ENCODE data around the gene CARS1.

CARS1 gene

DNA sequence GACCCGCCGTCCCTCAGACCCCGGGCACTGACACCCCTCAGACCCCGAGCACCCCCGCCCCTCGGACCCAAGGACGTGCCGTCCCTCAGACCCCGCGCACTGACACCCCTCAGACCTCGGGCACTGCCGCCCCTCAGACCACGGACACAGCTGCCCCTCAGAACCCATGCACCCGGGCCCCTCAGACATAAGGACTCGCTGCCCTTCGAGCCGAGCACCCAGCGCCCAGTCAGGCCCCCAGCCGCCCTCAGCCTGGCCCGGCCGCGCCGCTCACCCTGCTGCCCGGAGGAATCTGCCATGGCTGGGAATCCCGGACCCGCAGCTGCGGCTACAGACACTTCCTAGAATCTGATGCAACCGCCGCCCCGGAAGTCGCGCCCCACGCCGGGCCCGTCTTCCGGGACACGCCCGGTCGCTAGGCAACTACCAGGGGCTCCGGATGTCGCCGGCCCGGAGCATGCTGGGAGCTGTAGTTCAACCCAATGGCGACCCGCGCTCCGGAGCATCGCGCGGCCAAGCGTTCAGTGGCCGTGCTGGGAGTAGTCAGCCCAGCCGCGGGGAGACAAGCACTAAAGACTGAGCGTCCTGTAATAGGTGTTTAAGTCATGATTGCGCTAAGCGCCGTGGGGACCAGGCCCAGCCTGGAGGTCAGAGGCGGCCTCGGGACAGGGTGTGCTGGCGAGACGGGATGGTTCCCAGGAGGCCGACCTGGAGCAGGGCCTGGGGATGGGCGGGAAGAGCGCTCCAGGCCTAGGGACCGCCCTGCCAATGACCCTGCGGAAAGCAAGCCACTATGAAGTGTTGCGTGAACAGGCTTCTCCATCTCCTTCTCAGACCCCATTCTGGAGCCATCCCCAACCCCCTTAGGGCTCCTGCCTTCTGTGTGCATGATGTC is at the start of gene CARS1:
Gene CARS1, minus strand, starts transcription at position 355 of the 895 bp plus-strand sequence. Its CDS starts 56 bp downstream, at position 299.
- peak; percentile 88 to 93 for DNase-seq

DNA sequence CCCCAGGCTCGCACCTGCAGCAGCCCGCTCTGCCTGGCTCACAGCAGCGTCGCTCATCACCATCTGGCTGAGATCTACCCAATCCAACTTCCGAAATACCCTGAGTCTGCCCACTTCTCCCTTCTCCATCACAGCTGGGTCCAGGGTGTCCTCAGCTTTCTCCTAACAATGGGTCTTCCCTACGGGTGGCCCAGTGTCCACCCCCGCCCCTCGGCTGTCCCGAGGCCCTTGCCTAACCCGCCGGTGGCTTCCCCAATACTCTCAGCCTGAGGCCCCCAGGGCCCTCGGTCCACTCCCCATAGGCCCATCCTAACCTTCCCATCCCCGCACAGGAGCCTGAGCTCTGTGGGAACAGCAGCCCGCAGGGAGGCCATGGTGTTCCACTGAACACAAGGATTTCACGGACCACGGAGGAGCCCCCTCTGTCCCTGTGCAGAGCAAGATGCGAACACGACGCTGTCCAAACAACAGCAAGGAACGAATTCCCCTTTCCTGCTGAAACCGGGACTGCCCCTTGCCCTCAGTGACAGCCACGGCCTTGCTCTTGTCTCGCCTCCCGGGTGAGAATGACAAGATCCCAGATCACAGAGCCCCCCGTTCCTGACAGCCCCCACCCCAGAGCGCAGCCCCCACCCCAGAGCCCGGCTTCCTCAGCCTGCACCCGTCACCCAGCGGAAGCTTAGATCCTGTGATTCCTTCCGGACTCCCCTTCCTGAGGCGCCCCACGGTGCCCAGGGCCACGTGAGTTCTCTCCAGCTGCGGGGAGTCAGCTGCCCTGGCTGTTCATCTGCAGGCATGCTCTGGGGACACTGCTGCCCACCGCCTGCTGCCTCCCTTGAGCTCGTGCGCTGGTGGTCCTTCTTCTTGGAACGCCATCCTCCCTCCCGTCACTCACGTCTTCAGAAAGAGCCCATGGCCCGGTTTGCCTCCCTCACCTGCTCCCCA is 48.8 kb upstream of the CARS1 start:
- no peak for DNase-seq

DNA sequence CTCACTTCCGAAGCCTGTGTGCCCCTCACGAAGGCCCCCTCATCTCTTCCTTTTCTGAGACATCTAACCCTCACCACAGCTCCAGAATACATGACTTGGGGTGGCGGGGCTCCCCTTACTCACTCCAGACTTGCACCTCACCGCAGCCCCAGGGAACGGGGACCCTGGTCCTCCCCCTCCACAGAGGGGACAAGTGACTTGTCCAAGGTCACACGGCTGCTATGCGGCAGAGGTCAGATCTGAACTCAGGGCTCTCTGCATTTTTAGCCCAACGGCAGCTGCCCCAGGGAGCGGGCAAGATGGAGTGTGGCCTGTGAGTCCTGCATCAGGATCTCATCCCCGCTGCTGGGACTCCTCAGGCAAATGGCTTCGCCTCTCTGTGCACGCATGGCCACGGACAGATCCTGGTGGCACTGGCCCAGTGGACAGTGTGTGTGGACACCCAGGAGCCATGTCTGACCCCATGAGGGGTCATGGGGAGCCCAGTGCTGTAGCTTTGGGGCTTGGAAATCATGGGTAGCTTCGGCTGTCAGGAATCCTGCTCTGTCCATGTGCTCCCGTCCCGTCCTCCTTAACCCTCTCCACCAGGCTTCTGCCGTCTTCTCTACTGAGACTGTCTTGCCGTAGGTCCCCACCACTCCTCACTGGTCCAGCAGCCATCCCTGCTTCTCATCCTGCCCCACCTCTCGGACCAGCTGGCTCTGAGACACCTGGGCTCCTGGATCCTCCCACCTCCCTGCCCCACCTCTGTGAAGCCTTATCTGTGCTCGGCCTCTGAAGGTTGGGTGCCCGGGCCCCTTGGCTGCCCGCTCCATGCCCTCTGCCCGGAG is 48.0 kb upstream of the CARS1 start:
- DNase-seq, result no peak

DNA sequence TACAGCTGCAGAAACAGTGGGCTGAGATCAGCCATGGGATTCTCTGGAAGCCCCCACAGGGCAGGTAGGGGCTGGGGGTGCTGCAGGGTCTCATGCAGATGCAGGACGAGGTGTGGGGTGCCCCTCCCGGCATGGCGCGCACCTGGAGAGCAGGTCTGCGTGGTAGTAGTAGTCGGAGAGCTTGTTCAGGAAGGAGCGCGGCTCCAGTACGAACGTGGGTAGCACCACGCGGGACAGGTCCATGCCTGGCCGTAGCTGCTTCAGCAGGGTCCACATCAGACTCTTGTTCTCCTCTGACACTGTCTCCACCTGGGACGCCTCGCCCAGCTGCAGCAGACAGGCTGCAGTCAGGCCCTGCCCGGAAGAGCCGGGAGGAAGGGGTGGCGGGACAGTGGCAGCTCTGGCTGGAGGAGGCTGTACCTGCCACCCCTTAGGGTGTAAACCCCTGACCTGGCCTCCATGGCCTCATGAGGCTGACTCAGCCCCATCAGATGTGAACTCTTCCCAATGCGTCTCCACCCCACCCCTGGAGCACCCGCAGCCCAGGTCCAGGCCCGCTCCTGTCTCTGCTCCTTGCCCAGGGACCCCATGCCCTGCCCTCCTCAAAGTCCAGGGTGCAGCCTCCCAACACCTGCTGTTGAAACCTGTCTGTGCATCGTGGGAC is 47.0 kb upstream of the CARS1 start:
- no peak for DNase-seq

DNA sequence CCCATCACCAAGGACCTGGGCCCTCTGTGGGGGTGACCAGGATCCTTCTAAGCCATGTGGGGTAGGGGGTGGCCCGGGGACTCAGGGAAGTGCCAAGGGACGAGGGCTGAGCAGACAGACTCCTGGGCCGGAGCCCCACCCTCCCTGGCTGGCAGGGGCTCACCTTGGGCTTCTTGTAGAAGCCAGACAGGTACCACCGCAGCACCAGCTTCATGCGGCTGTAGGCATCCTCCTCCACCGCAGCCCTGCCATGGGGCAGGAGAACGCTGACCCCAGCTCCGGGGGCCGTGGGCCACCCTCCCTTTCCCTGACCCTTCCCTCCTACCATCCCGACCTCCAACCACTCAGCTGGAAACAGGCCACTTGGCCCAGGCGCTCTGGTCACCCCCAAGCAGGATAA is 45.9 kb upstream of the CARS1 start:
- no peak for DNase-seq

DNA sequence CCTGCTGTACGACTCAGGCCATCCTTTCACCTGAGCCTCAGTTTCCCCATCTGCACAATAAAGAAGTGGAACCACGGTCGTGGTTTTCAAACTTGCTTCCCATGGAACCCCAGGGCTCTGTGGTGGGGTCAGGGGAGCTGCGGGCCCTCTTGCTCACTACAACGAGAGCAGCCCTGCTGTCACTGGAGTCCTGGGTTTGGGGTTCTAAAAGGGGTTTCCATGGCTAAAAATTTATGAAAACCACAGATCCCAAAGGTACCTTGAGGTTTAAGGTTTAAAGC is 45.4 kb upstream of the CARS1 start:
- DNase-seq, result no peak

DNA sequence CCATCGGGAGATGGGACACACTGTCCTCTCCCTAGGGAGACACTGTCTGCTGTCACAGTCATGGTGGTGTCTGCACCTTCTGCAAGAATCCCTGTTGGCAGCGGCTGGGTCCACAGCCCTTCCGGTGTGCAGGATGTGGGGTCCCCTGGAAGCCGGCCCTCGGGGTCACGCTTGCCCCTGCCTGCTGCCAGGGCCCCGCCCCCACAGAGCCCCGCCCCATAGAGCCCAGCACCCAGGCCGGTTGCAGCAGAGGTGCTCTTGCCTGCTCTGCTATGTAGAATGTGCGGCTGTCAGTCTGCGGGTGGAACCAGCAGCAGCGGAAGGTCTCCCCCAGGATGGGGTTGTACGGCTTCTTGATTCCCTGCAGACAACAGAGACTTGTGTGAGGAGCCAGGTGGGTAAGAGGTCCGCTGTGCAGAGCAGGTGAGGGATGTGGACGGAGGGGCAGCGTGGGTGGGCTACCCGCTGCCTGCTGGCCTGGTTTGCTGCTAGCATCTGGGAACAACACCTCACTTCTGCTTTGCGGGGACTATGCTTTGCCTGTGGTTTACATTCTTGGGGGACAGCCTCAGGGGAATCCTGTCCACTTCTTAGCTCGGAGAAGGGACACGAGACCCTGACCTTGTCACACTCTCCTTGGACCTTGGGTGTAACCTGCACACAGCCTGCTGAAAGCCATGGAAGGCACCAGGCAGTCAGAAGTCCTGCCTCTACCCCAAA is 44.9 kb upstream of the CARS1 start:
- DNase-seq, result no peak

DNA sequence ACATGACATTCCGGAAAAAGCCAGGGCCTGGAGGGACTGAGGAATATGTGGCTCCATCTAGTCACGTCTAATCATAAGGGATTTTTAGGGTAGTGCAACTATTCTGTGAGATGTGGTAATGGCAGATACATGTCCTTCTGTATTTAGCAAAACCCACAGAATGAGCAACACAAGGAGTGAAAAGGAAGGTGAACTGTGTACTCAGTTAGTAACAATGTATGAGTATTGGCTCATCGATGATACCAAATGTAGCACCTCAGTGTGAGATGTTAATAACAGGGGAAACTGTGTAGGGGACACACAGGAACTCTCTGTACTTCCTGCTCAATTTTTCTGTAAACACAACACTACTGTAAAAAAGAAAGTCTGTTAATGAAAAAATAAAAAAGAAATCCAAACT is 42.0 kb upstream of the CARS1 start:
- no peak for DNase-seq

DNA sequence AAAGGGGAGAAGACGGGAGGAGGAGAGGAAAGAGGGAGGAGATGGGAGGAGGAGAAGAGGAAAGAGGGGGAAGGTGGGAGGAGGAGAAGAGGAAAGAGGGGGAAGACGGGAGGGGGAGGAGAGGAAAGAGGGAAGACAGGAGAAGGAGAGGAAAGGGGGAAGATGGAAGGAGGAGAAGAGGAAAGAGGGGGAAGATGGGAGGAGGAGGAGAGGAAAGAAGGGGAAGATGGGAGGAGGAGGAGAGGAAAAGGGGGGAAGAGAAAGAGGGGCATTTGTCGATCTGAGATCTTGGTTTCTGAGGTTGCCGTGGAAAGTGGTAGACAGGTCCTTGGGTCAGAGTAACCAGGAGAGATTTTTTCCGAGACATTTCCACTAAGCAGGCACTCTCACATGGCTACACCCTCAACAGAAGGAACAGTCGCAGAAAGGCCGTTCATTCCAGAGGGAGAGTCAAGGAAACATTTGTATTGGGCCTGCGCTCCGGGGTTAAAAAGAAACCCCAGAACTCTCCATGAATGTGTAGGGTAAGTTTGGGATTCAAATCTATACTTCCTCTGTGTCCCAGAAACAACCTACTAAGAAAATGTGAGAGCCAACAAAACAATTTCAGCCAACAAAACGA is 39.8 kb upstream of the CARS1 start:
- no peak for DNase-seq

DNA sequence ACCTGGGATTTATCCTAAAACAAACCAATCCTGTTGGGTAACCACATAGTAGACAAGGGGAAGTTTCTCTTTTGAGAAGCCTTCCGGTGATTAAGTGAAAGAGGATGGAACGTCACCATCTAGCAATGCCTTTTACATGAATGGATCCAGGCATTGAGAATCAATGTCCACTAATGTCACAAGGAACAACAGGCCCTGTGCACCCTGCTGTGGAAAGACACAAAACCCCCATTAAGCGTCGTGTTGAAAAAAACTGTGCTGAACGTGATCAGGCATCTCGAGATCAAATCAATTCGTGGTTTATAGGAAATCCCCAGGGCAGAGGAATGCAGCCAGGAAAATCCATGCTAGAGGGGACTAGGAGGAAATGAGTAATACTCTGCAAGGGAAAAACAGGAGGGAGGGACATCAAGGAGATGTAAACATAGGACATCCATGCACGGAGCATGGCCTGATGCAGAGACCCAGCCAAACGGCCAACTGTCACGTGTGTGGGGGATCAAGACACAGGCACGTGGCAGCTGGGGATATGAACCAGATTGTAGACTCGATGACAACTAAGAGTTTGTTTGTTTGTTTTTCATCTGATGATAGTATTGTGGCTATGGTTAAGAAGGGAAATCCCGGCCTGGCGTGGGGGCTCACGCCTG is 38.6 kb upstream of the CARS1 start:
- no peak for DNase-seq

DNA sequence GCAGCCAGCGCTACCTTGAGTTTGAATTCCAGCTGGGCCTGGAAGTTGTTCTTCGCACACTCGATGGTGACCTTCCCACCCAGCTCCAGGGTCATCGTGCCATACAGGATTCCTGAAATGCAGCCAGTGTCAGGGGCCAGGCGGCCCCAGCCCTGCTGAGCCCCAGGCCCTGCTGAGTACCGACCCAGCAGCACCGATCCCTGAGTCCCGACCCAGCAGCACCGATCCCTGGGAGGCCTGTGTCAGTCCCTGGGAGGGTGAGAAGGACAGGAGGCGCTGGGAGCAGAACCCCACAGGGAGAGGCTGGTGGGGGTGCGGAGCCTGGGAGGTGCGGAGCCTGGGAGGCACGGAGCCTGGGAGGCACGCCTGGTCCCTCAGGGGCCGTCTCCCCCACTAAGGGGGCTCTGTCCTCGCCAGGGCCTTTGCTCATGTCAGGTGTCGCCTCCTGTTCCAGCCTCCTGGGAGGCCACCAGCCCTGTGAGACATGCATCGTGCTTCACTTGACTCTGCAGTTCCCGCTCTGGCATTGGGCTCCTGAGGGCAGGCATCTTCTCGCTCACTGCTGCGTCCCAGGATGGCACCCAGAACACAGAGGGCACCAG is 37.1 kb upstream of the CARS1 start:
- DNase-seq, result no peak

DNA sequence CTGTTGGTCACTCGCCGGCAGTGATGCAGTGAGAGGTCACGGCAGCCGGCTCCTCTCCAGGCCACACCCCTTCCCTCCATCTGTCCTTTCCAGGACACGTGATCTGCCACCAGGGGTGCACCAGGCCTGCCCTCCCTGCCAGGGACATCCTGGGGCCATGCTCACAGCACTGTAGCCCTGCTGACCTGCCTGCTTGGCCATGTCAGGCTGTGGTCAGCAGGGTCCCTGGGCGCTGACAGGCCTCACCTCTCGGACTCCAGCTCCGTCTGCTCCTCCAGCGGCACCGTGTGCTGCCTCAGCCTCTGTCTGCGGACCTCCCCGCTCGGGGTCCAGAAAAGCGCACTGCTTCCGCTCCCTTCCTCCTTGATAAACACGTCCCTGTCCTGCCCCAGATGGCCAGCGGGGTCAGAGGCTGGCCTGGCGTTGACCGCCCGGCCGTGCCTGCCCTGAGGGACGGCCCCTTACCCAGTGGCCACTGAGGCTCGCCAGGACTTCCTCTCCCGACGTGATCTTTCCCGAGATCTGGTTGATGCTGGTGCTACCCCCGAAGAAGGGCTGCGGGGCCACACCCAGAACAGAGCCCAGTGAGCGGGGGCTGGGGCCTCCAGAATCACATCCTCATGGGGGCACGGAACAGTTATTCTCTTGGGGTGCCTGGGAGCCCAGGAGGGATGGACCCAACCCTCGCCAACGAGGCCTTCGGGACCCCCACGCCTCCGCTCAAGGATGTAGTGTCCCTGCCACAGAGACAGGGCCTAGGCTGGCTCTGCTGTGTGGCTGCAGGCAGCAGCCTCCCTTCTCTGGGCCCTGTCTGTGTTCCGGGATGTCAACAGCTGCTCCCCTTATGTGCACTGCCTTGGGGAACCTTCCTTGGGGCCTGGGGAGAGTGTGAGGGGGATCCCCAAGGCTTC is 36.3 kb upstream of the CARS1 start:
- DNase-seq, result no peak

DNA sequence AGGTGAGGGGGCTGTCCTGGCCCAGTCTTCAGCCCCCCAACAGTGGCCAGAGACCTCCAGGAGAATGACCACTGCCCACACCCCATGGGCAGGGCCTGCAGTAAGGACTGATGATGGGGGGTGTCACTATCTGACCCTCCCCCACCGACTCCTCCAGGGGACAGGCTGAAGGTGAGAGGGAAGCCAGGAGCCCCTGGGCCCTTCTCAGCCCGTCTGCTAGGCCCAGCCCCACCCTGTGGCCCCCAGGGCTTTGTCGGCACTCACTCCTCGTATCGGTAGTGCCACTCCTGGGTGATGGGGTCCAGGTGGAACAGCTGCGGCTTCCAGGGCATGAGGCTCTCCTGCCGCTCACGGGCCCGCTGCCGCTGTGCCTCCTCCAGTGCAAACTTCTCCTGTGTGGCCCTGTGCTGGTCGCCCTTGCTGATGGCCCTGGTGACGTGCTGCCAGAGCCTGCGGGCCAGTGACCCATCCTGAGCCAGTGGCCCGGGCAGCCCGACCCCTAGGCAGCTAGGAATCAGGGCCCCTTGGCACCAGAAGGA is 35.4 kb upstream of the CARS1 start:
- no peak for DNase-seq

DNA sequence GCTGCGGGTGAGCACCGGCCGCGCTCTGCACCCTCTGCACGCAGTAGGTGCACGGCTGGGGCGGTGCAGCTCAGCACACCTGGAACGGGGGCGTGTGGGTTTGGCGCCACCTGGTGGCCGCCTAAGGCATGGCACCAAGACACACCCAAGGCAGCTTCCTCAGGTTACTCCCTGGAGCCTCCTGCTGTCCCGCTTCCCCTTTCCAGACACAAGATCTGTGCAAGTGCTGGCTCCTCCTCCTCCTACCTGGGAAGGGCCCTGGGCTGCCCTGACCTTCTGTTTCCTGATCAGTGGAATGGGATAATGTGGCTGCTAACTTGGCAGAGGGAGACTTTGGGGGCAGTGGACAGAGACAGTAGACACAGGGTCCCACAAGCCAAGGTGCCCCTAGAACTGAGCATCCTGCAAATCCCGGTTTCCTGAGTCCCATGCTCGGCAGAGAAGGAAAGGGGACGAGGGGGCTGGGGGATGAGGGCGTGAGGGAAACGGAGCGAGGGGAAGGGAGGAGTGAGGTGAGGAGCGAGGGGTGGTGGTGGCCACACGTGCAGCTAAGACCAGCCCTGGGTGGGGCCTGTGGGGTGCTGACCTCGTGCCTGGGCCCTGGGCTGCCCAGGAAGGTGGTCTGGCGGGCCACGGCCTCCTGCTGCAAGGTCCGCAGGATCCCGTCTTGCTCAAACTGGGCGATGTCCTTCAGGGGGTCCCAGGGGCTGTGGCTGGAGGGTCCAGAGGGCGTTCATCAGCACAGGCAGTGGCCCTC is 34.8 kb upstream of the CARS1 start:
- DNase-seq, result peak; percentile 52 to 68

DNA sequence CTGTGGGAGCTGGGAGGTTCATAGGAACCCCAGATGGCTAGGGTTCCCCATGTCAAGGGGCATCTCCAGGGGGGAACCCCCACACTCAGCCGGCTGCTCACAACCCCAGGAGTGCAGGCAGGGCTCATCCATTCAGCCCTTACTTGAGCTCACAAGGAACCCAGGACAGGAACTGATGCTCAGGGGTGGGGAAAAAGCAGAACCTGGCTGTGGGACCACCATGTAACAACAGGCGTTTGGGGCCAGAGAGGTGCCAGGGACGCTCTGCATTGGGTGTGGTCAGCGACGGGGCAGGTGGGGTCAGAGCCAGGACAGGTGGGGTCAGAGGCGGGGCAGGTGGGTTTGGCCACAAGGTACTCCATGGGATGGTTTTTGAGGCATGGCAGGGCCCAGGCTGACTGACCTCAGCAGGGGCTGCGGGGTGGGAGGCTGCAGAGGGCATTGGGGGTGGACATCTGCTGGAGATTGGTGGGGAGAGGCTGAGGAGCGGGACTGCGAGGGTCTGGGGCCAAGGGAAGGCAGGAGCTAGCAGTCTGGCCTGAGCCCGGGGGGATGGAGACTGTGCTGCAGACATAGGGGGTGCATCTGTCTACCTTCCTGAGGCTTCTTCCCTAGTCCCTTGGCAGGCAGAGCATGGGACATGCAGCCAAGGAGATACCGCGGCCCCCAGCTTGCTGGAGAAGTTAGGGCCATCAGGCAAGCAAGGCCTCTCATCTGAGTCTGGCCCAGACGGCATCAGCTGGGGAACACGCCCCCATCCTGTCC is 34.0 kb upstream of the CARS1 start:
- DNase-seq, result no peak

DNA sequence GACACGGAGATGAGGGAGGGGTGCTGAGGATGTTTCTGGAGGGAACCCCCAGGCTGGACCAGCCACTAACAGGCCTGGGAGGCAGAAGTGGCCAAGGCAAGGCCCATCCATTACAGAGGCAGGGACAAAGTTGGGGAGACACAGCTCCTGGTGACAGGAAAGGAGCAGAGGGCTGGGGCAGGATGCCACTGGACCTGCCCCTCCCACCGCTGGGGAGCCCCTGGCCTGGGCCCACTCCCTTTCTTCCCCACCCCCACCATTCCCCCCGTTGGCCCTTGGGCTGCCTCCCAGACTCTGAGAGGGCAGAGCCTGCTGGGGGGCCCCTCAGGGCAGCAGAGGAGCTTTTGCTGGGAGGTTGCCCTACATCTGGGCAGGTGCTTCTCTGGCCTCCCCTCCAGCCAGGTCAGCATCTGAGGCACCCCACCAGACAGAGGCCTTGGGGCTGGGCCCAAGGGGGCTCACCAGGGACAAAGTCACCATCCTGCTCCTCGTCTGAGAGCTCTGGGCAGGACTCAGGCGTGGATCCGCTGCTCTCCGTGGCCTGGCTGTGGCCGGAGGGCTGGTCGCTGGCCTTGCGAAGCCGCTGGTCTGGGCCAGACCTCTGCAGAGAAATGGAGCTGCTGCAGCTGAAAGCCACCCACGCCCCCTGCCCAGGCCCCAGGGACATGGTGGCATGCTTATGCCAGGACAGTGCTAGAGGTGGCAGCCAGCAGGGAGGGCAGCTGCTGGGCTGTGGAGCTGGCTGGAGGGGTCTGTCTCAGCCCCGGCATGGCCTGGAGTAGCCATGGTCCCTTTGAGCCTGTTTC is 33.1 kb upstream of the CARS1 start:
- no peak for DNase-seq
